Osteocyte (in vitro differentiated cells): Measurements from ENCODE around the gene MBNL1. TPM values are rescaled to one million over a fixed set of nuclear protein-coding genes. Genes with fewer than 3 reads are reported as not detected.

Experiments
- DNase-seq: peaks from one replicate; pipeline ENCODE4 v3.0.0; 2021; ENCODE audit warnings: mixed read lengths; ENCODE audit not compliant: unreplicated experiment; ENCODE audit errors: extremely low spot score
- H3K27ac Mint-ChIP-seq: one replicate; pipeline ENCODE4 v1.8.0; 2021; ENCODE audit warnings: mild to moderate bottlenecking, mixed read lengths; ENCODE audit not compliant: unreplicated experiment
- H3K27me3 Mint-ChIP-seq: one replicate; pipeline ENCODE4 v1.8.0; 2021; ENCODE audit warnings: mixed read lengths; ENCODE audit not compliant: unreplicated experiment
- H3K36me3 Mint-ChIP-seq: one replicate; pipeline ENCODE4 v1.8.0; 2021; ENCODE audit warnings: mixed read lengths; ENCODE audit not compliant: unreplicated experiment
- H3K4me1 Mint-ChIP-seq: one replicate; pipeline ENCODE4 v1.8.0; 2021; ENCODE audit warnings: mixed read lengths; ENCODE audit not compliant: unreplicated experiment
- H3K4me3 Mint-ChIP-seq: one replicate; pipeline ENCODE4 v1.8.0; 2021; ENCODE audit warnings: mild to moderate bottlenecking, moderate library complexity, mixed read lengths; ENCODE audit not compliant: unreplicated experiment
- H3K9me3 Mint-ChIP-seq: one replicate; pipeline ENCODE4 v1.8.0; 2021; ENCODE audit warnings: mixed read lengths; ENCODE audit not compliant: unreplicated experiment
- CTCF ChIP-seq: fragments of 200-600 bp; sonication (generic); IDR thresholded peaks from 2 replicates; pipeline ENCODE4 v1.5.0; 2021; ENCODE audit warnings: antibody characterized with exemption, mild to moderate bottlenecking, moderate library complexity
- total RNA-seq: library from RNA; stranded (reverse); gene quantifications from 2 replicates; pipeline ENCODE4 v1.2.1, GENCODE V29; 2021

MBNL1 gene
- total RNA-seq, 1 donor from 2014 or later = 166 TPM

- no peak for DNase-seq
- H3K4me3 Mint-ChIP-seq = peak overlapping the region; percentile 40
- peak overlapping the region; percentile 86 for H3K27ac Mint-ChIP-seq
- no peak for TF ChIP-seq CTCF
- no peaks in the 10 kb centered on the region for H3K27me3 Mint-ChIP-seq
- peaks cover 58% of the 10 kb centered on the region for H3K4me1 Mint-ChIP-seq
- peaks cover 12% of the 10 kb centered on the region for H3K9me3 Mint-ChIP-seq
- H3K36me3 Mint-ChIP-seq = peaks cover 16% of the 10 kb centered on the region
These were observed 60.1 kb downstream of the MBNL1 start for GRCh38 chr3:152328841-152329240.

GRCh38 chr3:152330559-152330958 is 61.8 kb downstream of the MBNL1 start:
- H3K9me3 Mint-ChIP-seq = peaks cover 8% of the 10 kb centered on the region

GRCh38 chr3:152331018-152331541 is 62.4 kb downstream of the MBNL1 start:
- H3K36me3 Mint-ChIP-seq = peaks cover 18% of the 10 kb centered on the region
- H3K27ac Mint-ChIP-seq = peak overlapping the region; percentile 97
- peaks cover 53% of the 10 kb centered on the region for H3K4me1 Mint-ChIP-seq
- no peak for DNase-seq
- H3K9me3 Mint-ChIP-seq = peaks cover 4% of the 10 kb centered on the region
- peak overlapping the region; percentile 43 for H3K4me3 Mint-ChIP-seq
- no peak for TF ChIP-seq CTCF
- H3K27me3 Mint-ChIP-seq = no peaks in the 10 kb centered on the region

More at GRCh38 chr3:152330559-152330958, 61.8 kb downstream of the MBNL1 start:
- H3K27ac Mint-ChIP-seq = peak overlapping the region; percentile 97
- H3K36me3 Mint-ChIP-seq = peaks cover 19% of the 10 kb centered on the region
- no peak for TF ChIP-seq CTCF
- peaks cover 53% of the 10 kb centered on the region for H3K4me1 Mint-ChIP-seq
- H3K27me3 Mint-ChIP-seq = no peaks in the 10 kb centered on the region
- no peak for DNase-seq
- no peak overlapping the region for H3K4me3 Mint-ChIP-seq

GRCh38 chr3:152331998-152332397 is 63.3 kb downstream of the MBNL1 start:
- no peak for DNase-seq
- no peaks in the 10 kb centered on the region for H3K9me3 Mint-ChIP-seq
- H3K27me3 Mint-ChIP-seq = no peaks in the 10 kb centered on the region
- peak overlapping the region; percentile 97 for H3K27ac Mint-ChIP-seq
- H3K4me3 Mint-ChIP-seq = no peak overlapping the region
- peaks cover 54% of the 10 kb centered on the region for H3K4me1 Mint-ChIP-seq
- H3K36me3 Mint-ChIP-seq = peaks cover 16% of the 10 kb centered on the region
- no peak for TF ChIP-seq CTCF

GRCh38 chr3:152333928-152334327 is 65.2 kb downstream of the MBNL1 start:
- H3K9me3 Mint-ChIP-seq = no peaks in the 10 kb centered on the region
- H3K27ac Mint-ChIP-seq = peak overlapping the region; percentile 23
- H3K36me3 Mint-ChIP-seq = peaks cover 16% of the 10 kb centered on the region
- no peak for TF ChIP-seq CTCF
- peaks cover 40% of the 10 kb centered on the region for H3K4me1 Mint-ChIP-seq
- DNase-seq = no peak
- H3K4me3 Mint-ChIP-seq = no peak overlapping the region
- no peaks in the 10 kb centered on the region for H3K27me3 Mint-ChIP-seq
